GM21515 (cell line): ENCODE data around the gene EVL.

Experiments used
- ATAC-seq: cut with Tn5 transposase; IDR thresholded peaks from one replicate; pipeline ENCODE4 v1.9.1; 2021; ENCODE audit not compliant: unreplicated experiment

Gene EVL

DNA sequence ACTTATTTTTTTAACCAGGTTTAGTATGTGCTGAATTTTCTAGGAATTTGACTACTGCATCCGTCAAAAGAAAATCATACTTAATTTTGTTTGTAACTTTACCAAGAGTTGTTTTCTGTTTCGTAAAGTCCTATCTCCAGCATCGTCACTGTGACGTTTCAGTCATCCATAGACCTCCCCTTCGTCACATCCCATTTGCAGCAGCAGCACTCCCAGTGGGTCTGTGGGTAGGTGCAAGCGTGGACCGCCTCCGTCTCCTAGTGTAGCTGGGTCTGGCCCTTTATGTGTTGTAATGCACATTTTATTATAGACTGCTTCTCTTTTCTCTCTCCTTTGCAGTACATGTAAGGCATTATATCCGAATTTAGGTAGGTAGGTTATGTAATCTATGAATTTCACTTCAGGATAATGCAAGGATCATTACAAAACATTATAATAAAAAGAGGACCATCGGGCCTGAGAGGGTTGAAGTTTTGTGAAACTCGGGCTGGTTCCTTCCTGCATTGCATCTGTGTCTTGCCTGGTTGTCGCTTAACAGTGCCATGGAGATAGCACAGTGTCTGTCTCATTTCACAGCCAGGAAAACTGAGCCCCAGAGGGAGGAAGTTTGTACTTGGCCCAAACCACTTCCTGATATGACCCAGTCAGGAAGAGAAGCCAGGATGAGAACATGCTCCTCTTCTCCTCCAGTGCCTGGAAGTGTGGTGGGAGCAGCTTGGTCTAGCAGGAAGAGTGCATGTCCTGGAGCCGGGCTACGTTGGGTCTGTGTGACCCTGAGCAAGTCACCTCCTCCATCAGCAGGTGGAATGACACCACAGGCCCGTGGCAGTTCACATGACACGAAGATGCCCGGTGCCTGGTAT lies 41.3 kb downstream of the EVL start:
- ATAC-seq, result no peak

DNA sequence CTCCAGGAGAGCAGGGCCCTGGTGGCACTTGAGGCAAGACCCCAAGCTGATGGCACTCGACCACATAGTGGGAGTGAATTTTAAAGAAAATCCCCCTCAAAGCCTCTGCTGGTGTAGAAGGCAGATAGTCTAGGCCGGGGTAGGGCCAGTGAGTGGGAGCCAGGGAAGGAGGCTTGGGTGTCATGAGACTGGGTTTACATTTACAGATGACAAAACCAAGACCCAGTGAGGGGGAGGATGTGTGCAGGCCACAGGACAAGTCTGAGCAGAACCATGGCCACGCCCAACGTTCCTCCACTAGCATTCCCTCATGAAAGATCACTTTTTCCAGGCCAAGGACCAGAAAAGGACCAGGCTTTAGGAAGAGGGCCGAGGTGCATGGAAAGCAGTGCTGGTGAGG lies 42.0 kb downstream of the EVL start:
- ATAC-seq, result no peak

DNA sequence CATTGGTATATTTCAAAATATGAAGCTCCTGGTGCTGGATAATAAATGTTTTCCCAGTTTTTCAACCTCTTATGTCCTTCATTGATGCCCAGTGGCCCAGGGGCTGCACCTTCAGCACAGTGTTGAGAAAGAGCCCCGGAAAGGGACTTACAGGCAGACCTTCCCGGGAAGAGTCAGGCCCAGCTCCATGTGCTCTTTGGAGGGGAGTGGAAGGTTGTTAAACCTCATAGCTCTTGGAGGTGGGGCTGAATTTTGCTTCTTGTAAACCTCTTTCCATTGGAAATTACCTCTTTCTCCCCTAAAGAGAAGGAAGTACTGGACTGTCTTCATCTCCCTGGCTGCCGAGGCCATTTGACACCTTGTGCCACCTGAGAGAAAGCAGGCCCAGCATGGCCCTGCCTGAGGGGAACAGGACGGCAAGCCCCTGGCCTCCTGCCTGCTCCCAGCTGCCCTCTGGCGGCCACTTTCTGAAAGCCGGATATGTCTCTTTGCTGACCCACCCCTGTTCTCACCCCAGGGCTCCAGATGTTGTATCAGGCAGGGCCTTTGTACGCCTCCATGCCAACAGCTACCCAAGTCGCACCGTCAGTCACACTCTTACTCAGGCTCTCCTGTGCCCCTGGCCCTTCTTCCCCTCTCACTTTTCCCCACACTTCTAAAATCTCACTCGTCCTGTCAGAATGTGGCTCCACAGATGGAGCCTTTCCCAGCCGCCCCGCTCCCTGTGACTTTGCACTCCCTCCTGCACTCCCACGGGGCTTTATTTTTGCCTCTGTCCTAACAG lies 43.0 kb downstream of the EVL start:
- ATAC-seq, result peak; percentile 79

DNA sequence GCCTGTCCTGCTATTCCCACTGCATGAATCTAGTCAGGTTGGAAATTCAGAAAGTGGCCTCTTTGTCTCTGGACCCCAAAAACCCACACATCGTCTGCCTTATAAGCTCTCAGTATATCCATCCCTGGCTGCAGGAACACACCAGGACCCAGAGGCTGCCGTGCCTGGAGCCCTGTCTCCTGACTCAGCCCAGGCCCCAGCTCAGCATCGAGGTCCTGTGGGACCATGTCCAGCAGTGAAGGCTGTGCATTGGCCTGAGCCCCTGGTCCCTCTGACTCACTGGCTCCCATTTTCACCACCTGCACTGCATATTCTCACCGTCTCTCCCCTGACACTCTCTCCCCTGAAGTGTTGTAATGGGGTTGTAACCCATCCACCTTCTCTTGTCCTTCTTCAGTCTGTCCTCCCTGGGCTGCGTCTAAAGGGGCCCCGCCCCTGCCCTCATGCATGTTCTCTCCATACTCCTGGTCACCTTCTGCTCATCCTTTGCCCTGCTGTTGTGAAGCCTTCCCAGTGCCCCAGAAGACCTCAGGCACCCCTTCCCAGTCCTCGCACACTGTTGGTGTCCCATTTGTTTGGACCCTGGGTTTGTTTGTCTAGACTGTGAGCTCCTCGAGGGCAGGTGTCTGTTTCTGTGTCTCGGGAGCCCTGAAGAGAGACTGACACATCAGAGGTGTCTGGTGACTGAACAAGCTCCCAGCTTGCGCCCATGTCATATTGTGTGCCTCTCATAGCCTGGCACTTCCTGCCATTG lies 43.8 kb downstream of the EVL start:
- no peak for ATAC-seq

DNA sequence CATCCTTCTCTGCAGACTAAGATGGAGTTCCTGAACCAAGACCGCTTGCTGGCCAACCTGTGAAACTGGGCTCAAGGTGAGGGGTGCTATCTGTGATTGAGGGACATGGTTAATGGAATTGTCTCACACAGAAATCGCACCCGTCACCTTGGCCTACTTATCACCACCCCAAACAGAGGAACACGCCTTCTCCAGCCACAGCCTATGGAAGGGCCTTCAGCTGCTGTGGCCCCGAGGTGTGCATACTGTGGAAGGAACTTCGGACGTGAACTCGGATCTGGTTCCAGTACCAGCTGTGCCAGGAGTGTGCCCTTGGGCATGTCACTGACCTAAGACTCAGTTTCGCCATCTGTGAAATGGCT lies 44.4 kb downstream of the EVL start:
- no peak for ATAC-seq

DNA sequence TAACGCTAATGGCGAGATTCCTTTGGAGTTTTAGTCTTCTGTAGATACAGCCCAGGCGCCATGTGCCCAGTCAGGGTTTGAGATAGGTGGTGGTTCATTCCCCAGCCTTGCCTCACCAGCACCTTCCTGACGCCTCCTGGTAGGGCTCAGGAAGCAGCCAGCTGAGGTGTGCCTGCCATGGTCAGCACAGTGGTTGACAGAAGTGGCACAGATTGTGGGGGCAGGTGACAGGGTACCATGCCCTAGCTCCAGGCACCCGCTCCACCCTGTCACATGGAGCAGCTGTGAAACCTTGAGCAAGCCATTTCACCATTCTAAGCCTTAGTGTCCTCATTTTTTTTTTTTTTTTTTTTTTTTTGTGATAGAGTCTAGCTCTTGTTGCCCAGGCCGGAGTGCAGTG lies 45.6 kb downstream of the EVL start:
- ATAC-seq, result no peak

DNA sequence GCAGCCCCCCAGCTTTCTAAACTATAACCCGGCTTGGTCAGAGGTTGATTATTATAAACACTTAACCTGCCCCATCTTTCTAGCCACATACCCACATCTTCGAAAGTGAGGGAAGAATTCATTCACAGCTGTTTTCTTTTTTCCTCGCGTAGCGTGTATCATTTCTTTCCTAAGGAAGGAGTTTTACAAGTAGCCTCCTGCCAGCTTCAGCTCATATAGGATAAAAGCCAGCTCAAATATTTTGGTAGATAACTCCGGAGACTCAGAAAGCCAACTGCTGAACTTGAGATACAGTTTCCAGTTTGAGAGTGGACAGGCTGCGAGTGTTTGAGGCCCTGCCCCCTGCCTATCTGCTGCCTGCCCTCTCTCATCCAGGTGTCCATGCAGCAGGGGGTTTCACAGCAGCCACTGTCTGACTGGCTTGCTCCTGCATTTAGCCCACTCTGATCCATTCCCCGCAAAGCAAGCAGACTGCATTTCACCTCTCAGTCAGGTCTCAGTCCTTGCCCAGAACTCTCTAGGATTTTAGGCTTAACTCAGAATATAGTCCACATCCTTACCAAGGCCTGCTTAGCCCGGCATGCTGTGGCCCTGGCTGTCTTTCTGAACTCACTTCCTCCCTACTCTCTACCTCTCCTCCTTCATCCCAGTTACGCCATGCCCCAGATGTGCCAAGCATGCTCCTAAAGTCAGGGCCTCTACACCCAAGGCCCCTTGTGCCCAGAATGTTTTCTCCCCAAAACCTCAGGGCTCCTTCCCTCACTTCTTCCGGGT lies 46.9 kb downstream of the EVL start:
- no peak for ATAC-seq

DNA sequence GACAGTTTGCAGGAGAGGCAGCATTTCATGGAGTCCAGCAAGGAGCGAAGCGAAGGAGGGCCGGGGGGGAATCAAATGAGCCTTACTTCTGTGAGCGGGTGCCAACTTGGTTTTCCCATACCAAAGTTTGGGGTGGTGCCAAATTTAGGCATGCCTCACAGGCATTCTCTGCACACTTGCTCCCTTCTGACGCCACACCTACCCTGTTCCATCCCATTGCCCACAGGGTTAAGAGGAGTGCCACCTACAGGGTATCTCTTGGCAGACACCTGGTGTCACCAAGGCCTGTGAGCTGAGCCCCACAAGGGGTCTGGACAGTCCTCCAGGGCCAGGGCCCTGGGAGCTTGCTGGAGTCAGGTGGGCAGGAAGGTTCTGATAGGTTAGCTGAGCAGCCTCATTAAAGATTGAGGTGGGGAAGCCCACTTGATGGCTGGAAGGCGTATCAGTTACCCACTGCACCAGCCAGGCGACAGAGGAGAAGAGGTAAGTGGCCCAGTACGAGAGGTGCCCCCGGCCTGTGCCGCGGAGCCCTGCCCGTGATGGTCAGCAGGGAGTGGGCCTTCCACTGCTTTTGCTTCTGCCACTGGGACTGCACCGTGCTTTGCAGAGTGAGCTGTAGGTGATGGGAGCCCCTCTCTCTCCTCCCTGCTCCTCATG lies 49.0 kb downstream of the EVL start:
- no peak for ATAC-seq

DNA sequence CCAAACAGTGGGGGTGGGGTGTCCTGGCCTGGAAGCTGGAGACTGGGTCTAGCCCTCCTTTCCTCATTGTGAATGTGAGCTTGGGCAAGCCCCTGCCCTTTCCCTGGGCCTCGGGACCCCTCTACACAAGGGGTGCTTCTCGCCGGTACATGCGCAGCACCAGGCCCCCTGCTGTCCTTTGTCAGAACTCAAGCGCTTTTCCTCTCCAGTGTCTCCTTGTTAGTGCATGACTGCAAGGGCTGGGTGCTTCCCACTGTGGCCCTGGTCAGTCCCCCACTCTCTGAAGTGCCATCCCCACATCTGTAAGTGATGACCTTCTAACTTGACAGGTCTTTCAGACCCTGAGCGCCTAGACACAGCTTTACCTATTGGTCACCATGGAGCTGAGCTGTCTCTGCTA lies 50.0 kb downstream of the EVL start:
- ATAC-seq, result no peak

DNA sequence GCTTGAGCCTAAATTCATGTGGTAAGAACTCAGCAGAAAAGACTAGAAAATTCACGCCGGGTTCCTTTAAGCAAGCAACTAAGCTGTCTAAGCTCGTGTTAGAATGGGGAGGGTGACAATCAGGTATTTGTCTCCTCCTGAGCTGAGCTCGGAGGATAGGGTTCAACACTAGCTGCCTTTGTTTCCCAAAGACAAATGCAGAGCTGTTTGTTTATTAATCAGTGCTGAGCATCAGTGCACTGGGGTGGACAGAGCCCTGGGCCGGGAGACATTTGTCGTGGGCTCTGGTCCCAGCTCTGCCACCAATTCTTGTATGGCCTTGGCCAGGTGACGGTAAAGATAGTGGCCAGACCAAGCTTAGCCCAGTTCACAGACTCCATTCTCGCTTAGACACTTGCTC lies 50.5 kb downstream of the EVL start:
- ATAC-seq, result no peak

DNA sequence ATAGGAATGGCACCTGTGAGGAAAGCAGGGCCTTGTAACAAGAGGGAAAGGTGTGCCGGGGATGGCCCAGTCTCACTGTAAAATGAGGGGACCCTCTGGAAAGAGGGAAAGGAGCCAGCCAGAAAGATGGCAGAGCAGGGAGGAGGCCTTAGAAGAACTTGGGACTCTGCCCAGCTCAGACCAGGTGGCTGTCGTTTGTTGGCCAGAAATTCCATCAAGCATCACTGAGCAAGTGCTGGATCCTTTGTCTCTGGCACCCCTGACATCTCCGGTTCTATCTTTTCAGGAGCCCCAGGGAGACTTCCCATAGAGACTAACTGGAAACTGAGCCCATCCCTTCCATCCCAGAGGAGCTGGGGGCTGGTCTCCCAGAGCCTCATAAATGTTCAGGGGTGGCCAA lies 50.9 kb downstream of the EVL start:
- ATAC-seq, result no peak

DNA sequence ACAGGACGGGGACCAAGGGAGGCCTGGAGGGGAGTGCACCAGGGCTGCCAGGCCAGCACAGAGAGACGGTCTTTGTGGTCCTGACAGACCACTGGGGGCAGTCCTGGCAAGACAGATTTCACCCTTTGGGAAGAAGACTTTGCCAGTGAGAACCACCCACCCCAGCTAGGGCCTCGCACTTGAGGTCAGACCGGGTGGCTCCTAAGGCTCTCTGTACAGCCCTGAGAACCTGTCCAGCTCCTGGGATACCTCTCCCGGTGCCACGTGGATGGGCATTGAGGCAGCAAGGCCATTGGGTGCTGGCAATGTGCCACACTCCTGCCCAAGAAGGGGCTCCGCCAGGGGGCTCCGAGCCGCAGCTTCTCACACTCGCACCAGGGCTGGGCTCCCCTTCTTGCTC lies 51.8 kb downstream of the EVL start:
- no peak for ATAC-seq

DNA sequence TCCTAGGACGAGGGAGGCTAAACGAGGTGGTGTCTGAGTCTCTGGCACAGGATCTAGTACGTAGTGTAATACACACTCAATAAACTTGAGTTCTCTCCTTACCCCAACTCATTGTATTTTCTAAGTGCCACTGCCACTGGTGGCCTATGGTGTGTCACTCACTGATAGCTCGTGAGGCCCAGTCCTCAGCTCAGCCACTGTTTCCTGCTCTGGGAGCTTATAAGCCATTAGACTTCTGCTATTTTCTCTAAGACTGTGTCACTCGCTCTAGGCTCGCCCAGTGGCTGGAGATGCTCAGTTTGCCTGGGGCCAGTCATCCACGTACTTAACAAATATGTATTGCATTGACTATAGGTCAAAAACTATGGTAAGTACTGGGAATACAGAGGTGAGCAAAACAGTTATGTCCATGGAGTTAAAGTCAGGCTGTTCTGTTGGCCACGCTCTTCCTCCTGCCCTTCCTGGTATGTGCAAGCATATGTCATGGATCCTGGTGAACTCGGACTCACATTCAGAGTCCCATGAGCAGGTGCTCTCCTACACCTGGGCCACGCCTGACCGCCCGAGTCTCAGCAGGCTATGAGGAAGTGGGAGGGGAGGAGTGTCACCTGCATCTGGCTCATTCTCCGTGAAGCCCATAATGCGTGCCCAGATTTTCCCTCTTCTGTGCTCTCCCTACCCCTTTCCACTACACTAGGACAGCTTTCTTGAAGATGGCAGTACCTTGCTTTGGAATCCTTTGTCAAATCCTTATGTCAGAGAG lies 52.6 kb downstream of the EVL start:
- ATAC-seq, result no peak

DNA sequence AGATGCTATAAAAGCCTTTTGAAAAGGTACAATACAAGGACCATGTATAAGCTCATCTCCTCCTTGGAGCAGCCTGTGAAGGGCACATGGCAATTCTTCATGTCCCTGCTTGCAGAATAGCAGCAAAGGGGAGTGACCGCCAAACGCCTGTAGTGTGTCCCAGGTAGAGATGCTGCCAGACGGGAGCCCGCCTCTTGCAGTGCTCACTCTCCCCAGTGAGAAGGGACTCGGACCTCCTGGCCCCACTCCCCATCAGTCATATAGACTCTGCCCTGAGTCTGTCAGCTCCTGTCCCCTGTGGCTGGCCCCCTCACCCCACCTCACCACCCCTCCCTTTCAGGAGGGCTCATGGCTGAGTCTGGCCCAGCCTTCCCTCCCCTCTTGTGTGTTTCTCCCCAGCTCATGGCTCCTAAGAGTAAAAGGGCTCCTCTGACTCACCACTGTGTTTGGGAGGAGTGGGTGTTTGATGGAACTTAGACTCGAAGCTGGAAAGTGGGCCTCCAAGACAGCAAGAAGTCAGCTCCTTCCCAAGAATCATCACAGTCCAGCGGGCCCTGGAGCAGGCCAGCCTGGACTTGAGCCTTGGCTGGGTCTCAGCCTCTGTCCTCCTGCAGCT lies 53.3 kb downstream of the EVL start:
- ATAC-seq, result no peak

DNA sequence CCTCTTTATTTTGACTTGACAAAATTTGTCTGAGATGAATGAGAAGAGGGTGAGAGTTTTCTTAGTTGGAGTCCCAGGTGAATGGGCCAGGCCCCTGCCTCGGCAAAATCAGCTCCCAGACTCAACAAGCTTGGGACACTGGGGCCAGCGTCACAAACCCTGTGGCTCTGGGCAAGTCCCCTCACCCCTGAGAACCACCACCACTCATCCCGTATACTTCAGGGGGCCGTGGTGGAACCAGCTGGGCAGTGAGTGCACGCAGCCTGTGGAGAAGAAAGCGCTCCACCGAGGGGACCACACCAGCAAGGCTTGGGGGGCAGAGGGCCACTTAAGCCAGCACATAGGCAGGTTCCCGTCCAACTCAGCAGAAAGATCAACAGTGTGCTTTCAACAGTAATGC lies 54.0 kb downstream of the EVL start:
- no peak for ATAC-seq

DNA sequence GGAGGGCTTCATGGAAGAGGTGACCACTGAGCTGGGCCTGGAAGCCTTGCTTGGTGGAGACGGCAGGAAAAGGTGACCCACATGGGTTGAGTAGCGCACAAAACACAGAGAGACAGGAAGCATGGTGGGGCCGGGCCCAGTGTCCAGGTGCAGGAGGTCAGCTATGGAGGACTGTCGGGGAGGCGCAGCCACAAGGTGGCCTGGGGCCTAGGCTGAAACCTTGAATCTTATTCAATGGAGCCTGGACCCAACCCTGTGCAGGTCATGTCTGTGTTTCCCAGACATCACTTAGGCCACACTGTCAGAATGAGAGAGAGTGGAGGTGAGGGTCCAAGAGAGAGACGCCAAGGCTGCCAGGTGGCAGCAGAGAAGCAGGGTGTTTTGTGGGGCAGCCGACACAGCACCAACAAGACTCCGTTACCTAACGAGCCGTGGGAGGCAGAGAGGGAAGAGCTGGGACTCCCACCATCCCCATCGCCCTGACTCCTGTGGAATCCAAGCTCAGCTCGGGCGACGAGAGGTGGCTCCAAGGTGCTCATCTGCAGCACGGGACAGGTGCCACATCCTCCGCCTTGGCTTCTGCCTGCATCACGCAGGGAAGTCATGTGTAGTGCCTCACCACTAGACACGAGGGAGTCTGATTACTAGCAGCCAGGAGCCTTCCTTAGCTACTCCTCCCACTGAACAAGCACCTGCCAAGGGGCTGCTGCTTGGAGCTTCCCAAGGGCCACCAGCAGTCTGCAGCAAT lies 55.5 kb downstream of the EVL start:
- no peak for ATAC-seq

DNA sequence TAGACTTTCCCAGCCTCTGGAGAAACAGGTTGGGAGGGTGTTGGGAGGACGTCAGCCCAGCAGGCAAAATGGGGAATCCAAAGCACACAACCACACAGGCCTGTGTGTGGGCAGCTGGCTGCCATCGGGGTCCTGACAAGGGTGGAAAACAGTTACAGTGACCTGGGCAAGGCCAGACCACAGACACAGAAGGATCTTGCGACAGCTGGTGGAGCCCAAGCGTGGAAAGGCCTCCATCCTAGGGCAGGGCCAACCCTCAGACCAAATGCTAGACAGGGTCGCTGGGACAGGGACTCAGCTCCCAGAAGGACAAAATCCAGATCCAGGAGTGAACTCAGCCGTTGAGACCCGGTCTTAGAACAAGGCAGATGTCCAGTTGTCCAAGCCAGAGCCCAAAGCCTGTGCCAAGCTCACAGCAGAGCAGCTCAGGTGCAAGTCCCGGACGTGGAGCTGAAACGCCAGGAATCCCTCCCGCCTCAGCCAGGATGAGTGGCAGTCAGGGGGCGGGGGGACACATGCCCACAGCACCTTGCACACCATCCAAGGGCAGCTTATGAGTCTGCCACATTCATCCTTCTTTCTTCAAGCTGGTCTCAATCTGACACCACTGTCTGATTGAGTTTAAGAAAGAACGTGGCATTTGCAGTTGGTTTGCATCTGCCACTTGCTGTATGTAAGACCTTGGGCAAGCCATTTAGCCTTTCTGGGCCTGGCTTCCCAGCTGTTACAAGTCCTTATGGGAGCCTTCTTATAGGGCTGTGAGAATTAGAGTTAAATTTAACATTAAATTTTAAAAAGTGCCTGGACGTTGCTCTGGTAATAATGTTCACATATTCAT lies 56.6 kb downstream of the EVL start:
- ATAC-seq, result no peak
